Activated naive CD4-positive, alpha-beta T cell treated with anti-CD3 and anti-CD28 coated beads, Interleukin-2, amount 10 ng/mL, durations not matched to agents 7 days and 5 days (primary cell): ENCODE measurements around the gene MSI2.

ENCODE experiments used
- CTCF ChIA-PET: fragments of 350-600 bp; sonication (Branson Sonifier 250); formaldehyde crosslinking; loops from one replicate; lab custom pipeline; 2021; ENCODE audit warnings: antibody characterized with exemption; lab: Charles Lee
- DNase-seq: peaks from one replicate; pipeline ENCODE4 v3.0.0-alpha.2; 2020
- H3K27ac Mint-ChIP-seq: one replicate; pipeline ENCODE4 v1.8.0; 2021; ENCODE audit warnings: mild to moderate bottlenecking, moderate library complexity, mixed read lengths
- H3K27me3 Mint-ChIP-seq: one replicate; pipeline ENCODE4 v1.8.0; 2021; ENCODE audit warnings: mild to moderate bottlenecking, mixed read lengths
- H3K36me3 Mint-ChIP-seq: one replicate; pipeline ENCODE4 v1.8.0; 2021; ENCODE audit warnings: mixed read lengths
- H3K4me1 Mint-ChIP-seq: one replicate; pipeline ENCODE4 v1.8.0; 2021; ENCODE audit warnings: mixed read lengths
- H3K4me3 Mint-ChIP-seq: one replicate; pipeline ENCODE4 v1.8.0; 2021; ENCODE audit warnings: mild to moderate bottlenecking, moderate library complexity, mixed read lengths
- H3K9me3 Mint-ChIP-seq: one replicate; pipeline ENCODE4 v1.8.0; 2021; ENCODE audit warnings: mixed read lengths

The MSI2 gene

GRCh38 chr17:57377094-57377493, 120.8 kb downstream of the MSI2 start:
- H3K36me3 Mint-ChIP-seq, result peaks cover 13% of the 10 kb centered on the region

GRCh38 chr17:57379237-57379894, 123.0 kb downstream of the MSI2 start:
- CTCF ChIA-PET, result no interaction called here
- Mint-ChIP-seq H3K27me3 (no peaks in the 10 kb centered on the region), H3K4me3 (no peak overlapping the region)

More at GRCh38 chr17:57377094-57377493, 120.8 kb downstream of the MSI2 start:
- Mint-ChIP-seq H3K27ac (no peak overlapping the region), H3K27me3 (no peaks in the 10 kb centered on the region), H3K4me3 (no peak overlapping the region), H3K9me3 (no peaks in the 10 kb centered on the region), H3K4me1 (peaks cover 14% of the 10 kb centered on the region)
- CTCF ChIA-PET, result no interaction called here
- no peak for DNase-seq

GRCh38 chr17:57379895-57380434, 123.6 kb downstream of the MSI2 start:
- no peak overlapping the region for H3K4me3 Mint-ChIP-seq
- no peak for DNase-seq
- H3K9me3 Mint-ChIP-seq, result peaks cover 10% of the 10 kb centered on the region
- CTCF ChIA-PET, result no interaction called here
- no peaks in the 10 kb centered on the region for H3K27me3 Mint-ChIP-seq
- no peak overlapping the region for H3K27ac Mint-ChIP-seq
- peaks cover 14% of the 10 kb centered on the region for H3K4me1 Mint-ChIP-seq
- H3K36me3 Mint-ChIP-seq, result peaks cover 16% of the 10 kb centered on the region

More at GRCh38 chr17:57379237-57379894, 123.0 kb downstream of the MSI2 start:
- peaks cover 5% of the 10 kb centered on the region for H3K9me3 Mint-ChIP-seq
- DNase-seq, result no peak
- peaks cover 10% of the 10 kb centered on the region for H3K36me3 Mint-ChIP-seq
- peaks cover 14% of the 10 kb centered on the region for H3K4me1 Mint-ChIP-seq
- no peak overlapping the region for H3K27ac Mint-ChIP-seq

- CTCF ChIA-PET, result no interaction called here
- Mint-ChIP-seq H3K27ac (no peak overlapping the region), H3K27me3 (no peaks in the 10 kb centered on the region), H3K4me3 (no peak overlapping the region), H3K4me1 (peaks cover 14% of the 10 kb centered on the region), H3K9me3 (peaks cover 21% of the 10 kb centered on the region), H3K36me3 (peaks cover 26% of the 10 kb centered on the region)
- no peak for DNase-seq
These were observed 125.2 kb downstream of the MSI2 start for GRCh38 chr17:57381498-57381897.

- Mint-ChIP-seq H3K27ac (no peak overlapping the region), H3K9me3 (peaks cover 42% of the 10 kb centered on the region), H3K27me3 (no peaks in the 10 kb centered on the region), H3K36me3 (peaks cover 48% of the 10 kb centered on the region), H3K4me1 (peaks cover 7% of the 10 kb centered on the region), H3K4me3 (no peak overlapping the region)
- no peak for DNase-seq
- CTCF ChIA-PET, result no interaction called here
These were observed 127.9 kb downstream of the MSI2 start for GRCh38 chr17:57384219-57384618.

GRCh38 chr17:57385975-57386374, 129.7 kb downstream of the MSI2 start:
- Mint-ChIP-seq H3K27ac (no peak overlapping the region), H3K36me3 (peaks cover 55% of the 10 kb centered on the region)

GRCh38 chr17:57387575-57387974, 131.3 kb downstream of the MSI2 start:
- H3K27me3 Mint-ChIP-seq, result no peaks in the 10 kb centered on the region
- no peaks in the 10 kb centered on the region for H3K4me1 Mint-ChIP-seq
- peaks cover 61% of the 10 kb centered on the region for H3K36me3 Mint-ChIP-seq
- H3K27ac Mint-ChIP-seq, result no peak overlapping the region
- CTCF ChIA-PET, result interaction anchor here (1.8 kb wide), 1 partner anchor 15 kb away, joined by 3 read pairs; no protein-coding TSS in a partner anchor
- no peak for DNase-seq
- no peak overlapping the region for H3K4me3 Mint-ChIP-seq
- H3K9me3 Mint-ChIP-seq, result peaks cover 45% of the 10 kb centered on the region

More at GRCh38 chr17:57385975-57386374, 129.7 kb downstream of the MSI2 start:
- H3K4me1 Mint-ChIP-seq, result no peaks in the 10 kb centered on the region
- no peak for DNase-seq
- H3K9me3 Mint-ChIP-seq, result peaks cover 44% of the 10 kb centered on the region
- no peaks in the 10 kb centered on the region for H3K27me3 Mint-ChIP-seq
- CTCF ChIA-PET, result no interaction called here
- no peak overlapping the region for H3K4me3 Mint-ChIP-seq

- no peak for DNase-seq
- Mint-ChIP-seq H3K4me1 (no peaks in the 10 kb centered on the region), H3K36me3 (peaks cover 67% of the 10 kb centered on the region), H3K9me3 (peaks cover 50% of the 10 kb centered on the region), H3K27ac (no peak overlapping the region), H3K27me3 (no peaks in the 10 kb centered on the region), H3K4me3 (no peak overlapping the region)
- CTCF ChIA-PET, result interaction anchor here (1.8 kb wide), 1 partner anchor 15 kb away, joined by 3 read pairs; no protein-coding TSS in a partner anchor
These were observed 131.9 kb downstream of the MSI2 start for GRCh38 chr17:57388131-57388725.

GRCh38 chr17:57389473-57389872, 133.2 kb downstream of the MSI2 start:
- no peak overlapping the region for H3K27ac Mint-ChIP-seq
- H3K4me1 Mint-ChIP-seq, result no peaks in the 10 kb centered on the region
- no peak for DNase-seq
- CTCF ChIA-PET, result interaction anchor here (0.6 to 0.7 kb wide), 2 partner anchors 10 to 17 kb away, joined by 3 read pairs; no protein-coding TSS in a partner anchor
- H3K27me3 Mint-ChIP-seq, result no peaks in the 10 kb centered on the region
- H3K36me3 Mint-ChIP-seq, result peaks cover 70% of the 10 kb centered on the region
- H3K4me3 Mint-ChIP-seq, result no peak overlapping the region
- H3K9me3 Mint-ChIP-seq, result peaks cover 47% of the 10 kb centered on the region

GRCh38 chr17:57391076-57391825, 134.9 kb downstream of the MSI2 start:
- H3K4me1 Mint-ChIP-seq, result peaks cover 3% of the 10 kb centered on the region
- H3K27ac Mint-ChIP-seq, result no peak overlapping the region
- H3K27me3 Mint-ChIP-seq, result no peaks in the 10 kb centered on the region
- H3K4me3 Mint-ChIP-seq, result no peak overlapping the region
- CTCF ChIA-PET, result no interaction called here
- H3K36me3 Mint-ChIP-seq, result peaks cover 63% of the 10 kb centered on the region
- peaks cover 32% of the 10 kb centered on the region for H3K9me3 Mint-ChIP-seq
- DNase-seq, result no peak

GRCh38 chr17:57391857-57392471, 135.6 kb downstream of the MSI2 start:
- no peak for DNase-seq
- Mint-ChIP-seq H3K4me3 (no peak overlapping the region), H3K36me3 (peaks cover 58% of the 10 kb centered on the region), H3K4me1 (peaks cover 3% of the 10 kb centered on the region), H3K9me3 (peaks cover 27% of the 10 kb centered on the region), H3K27ac (no peak overlapping the region), H3K27me3 (no peaks in the 10 kb centered on the region)
- CTCF ChIA-PET, result no interaction called here

- peaks cover 15% of the 10 kb centered on the region for H3K9me3 Mint-ChIP-seq
- H3K27ac Mint-ChIP-seq, result no peak overlapping the region
- peaks cover 45% of the 10 kb centered on the region for H3K36me3 Mint-ChIP-seq
- CTCF ChIA-PET, result no interaction called here
- H3K4me3 Mint-ChIP-seq, result no peak overlapping the region
- peaks cover 3% of the 10 kb centered on the region for H3K4me1 Mint-ChIP-seq
- no peaks in the 10 kb centered on the region for H3K27me3 Mint-ChIP-seq
- no peak for DNase-seq
These were observed 137.0 kb downstream of the MSI2 start for GRCh38 chr17:57393368-57393767.

- Mint-ChIP-seq H3K4me3 (no peak overlapping the region), H3K4me1 (peaks cover 3% of the 10 kb centered on the region), H3K9me3 (peaks cover 8% of the 10 kb centered on the region), H3K27me3 (no peaks in the 10 kb centered on the region), H3K36me3 (peaks cover 39% of the 10 kb centered on the region), H3K27ac (no peak overlapping the region)
- no peak for DNase-seq
- CTCF ChIA-PET, result no interaction called here
These were observed 138.1 kb downstream of the MSI2 start for GRCh38 chr17:57394375-57394774.
